Measurements from ENCODE around the gene BEST3.
"Not testable (repeated sequence)": the region's sequence is repeated elsewhere in the genome, so short reads cannot be mapped to it uniquely, and the experiment has no call there.

BEST3 gene

DNA sequence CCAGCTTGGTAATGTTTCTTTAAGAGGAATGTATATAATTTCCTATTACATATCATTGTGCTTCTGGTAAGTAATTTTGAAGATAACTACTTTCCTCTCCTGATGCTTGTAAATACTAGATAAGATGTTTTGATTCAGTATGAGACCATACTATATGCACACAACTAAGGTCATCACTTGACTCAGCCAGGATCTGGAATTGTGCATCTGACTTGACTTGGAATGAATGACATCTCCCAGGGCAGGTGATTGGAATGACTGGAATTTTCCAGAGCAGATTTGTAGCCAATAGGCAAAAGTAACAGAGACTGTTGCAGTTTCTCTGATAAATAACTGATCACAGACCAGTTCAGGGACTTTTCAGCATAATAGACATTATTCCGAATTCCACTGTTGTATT, 11.1 kb downstream of the BEST3 start:
- peak; percentile 9 for DNase-seq (ENCODE audit: low read depth, low spot score)

DNA sequence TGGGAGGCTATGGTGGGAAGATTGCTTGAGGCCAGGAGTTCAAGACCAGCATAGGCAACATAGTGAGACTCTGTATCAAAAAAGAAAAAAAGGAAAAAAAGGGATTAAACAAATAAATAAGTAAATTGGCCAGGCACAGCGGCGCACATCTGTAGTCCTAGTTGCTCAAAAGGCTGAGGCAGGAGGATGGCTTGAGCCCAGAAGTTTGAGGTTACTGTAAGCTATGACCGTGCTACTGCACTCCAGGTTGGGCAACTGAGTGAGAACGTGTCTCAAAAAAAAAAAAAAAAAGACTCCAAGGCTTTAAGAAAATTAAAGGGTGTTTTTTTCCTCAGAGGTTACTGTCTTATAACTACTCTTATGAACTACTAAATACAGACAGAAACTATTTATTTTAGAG, 11.7 kb downstream of the BEST3 start:
- no peak for DNase-seq (ENCODE audit: low read depth, low spot score)

DNA sequence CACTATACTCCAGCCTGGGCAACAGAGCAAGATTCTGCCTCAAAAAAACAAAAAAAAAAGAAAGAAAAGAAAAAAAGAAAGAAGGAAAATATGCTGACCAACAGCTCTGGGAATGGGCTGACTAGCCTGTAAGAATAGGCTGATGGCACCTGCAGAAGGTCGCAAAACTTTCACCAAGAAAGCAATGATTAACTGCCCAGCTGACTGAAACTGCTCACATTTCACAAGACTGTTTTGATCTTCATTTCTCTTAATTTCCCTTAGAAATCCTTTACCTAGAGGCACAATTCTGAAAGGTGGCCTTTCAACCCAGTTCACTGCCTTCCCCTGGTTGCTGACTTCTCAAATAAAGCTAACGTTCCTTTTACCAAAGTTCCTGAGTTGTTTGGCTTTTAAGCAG, 12.4 kb downstream of the BEST3 start:
- no peak for DNase-seq (ENCODE audit: low read depth, low spot score)

DNA sequence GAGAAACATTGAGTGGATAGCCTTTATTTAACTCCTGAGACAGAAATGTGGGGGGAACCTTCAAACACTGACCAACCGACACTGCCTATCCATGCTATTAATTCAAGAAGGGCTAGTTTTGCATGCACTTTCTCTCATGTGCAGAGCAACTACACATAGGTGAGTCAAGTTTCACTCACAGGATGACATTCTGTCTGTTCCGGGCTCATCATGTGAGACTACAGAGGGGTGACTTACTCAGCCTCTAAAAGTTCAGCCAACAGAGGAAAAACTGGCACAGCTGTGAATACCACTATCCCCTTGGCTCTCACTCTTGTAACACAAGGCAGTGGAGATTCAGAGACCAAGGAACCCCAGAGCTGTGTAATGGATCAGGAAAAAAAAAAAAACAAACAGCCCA, 13.3 kb downstream of the BEST3 start:
- no peak for DNase-seq (ENCODE audit: low read depth, low spot score)

DNA sequence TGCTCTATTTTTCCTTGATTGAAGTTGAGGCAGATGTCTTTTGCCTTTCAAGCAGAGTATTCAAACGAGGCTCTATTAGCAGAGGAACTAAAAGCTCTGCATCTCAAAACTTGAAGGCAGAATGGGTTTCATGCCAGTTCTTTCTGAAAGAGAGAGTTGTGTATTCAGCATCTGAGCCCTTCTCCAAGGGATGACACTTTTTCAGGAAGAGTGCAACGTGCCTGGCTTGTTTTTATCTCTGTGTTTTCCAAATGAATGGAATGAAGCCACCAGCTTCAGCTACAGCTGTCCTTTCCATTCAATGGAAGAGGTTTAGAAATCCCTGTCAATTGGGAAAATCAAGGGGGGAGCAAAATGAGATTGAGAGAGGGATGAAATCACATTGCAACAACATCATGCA, 14.6 kb downstream of the BEST3 start:
- no peak for DNase-seq (ENCODE audit: low read depth, low spot score)

DNA sequence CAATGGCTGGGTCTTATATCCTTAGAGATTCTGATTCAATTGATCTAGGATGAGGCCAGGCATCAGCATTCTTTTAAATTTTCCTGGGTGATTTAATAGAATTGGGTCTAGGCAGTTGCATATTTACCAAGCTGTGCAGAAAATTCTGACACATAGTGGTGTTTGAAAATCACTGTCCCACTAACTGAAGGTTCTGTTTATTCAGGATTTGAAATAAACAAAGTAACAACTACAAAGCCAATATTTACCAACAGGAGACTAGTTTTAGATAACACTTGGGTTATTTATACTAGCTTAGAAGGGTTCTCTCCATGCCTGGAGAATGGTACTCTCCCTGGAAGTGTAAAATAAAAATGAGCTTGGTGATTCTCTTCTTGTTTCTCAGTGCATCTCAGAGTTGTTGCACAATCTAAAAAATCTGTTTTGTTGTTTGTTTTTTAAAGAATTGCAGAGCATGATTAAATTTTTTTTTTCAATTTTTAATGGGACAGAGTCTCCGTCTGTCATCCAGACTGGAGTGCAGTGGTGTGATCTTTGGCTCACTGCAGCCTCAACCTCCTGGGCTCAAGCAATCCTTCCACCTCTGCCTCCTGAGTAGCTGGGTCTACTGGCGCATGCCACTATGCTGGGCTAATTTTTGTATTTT, 16.9 kb downstream of the BEST3 start:
- no peak for DNase-seq (ENCODE audit: low read depth, low spot score)

DNA sequence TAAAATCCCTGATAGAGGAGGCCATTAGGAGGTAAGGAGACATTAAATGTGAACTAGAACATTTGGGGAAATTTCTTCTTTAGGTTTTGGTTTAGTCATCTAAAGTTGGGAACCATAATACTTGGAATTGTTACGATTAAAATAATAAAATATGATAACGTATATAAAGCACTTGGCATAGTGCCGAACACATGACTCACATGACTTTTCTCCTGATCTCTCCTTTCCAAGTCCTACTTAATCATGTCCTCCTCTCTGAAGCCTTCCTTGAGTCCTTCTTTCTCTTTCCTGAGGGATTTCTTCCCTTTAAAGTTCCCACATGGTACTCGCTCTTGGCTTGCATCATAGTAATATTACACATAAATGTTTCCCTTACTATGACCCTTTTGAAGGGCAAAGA, 20.0 kb downstream of the BEST3 start:
- DNase-seq (ENCODE audit: low read depth, low spot score), result no peak

DNA sequence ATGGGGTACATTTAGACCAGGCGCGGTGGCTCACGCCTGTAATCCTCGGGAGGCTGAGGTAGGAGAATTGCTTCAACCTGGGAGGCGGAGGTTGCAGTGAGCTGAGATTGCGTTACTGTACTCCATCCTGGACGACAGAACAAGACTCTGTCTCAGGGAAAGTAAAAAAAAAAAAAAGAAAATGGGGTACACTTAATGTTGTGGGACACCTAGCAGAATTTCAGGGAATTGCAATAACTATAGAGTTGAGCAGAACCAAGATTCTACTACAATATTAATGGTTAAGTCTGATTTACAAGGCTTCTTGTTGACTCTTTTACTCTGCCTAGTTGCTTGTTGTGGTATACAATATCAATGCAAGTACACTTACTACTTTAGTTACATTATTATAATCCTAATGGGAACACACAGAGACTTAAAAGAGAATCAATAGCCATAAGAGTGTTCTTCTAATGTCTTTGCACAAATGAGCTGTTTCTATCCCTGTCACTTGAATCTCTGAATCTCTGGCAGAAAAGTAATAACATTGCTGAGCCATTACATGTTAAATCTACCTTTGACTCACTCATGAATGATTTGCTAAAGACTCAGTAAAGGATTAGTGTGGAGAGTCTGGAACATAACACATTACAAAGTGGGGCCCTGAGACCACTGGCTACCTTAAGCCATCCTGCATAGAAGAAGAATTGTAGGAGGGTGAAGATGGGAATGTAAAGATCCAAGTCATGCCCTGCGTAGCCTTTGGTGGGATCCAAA, 22.7 kb downstream of the BEST3 start:
- DNase-seq (ENCODE audit: low read depth, low spot score), result no peak

DNA sequence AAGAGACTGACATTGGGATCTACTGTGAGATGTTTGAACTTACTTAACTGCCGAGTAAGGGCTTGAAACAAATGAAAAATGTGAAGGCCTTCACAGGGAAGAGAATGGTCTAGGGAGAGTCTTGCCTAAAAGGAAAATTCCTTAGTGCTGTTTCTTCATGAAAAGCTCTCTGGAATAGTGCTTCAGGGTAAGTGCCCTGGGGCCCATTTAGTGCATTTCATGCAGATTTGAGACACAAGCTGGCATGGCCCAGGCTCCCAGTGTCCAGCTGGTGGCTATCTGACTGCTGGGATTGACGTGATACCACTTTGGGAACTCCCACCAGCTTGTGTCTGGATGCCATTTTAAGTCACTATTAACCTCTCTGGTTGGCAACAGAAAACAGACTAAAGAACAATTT, 26.9 kb downstream of the BEST3 start:
- peak; percentile 36 for DNase-seq (ENCODE audit: low read depth, low spot score)

DNA sequence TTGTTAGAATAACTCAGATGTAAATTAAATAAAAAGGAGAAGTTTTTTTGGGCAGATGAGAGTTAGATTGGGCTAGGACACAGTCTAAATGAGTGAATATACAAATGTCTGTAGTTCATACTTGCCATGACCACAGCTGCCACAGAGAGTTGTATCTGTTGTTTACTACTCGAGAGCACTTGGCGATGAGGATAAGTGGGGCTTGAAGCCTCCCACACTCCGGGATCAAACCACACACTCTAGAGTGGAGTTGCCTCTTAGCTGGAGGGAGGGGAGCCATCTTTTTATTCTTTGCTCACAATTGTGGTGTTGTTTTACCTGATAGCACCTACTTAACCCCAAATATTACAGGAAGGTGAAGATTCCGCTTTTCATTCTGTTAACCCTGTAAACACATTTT, 27.5 kb downstream of the BEST3 start:
- DNase-seq (ENCODE audit: low read depth, low spot score), result no peak

DNA sequence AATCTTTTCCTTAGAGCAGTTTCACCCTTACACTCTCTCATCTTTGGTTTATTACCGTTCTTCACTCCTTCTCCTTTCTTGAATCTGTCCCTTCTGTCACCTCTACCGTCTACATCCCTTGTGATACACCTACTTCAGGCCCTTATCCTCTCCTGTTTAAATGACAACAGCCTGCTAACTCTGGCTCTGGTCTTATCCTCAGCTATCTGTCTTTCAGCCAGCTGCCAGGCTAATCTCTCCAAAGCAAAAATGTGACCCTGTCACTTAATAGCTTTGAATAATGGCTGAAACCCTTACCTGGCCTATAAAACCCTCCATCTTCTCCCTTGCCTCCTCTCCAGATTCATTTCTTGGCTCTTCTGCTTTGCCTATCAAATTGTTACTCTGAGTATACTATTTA, 32.3 kb downstream of the BEST3 start:
- DNase-seq (ENCODE audit: low read depth, low spot score), result no peak

DNA sequence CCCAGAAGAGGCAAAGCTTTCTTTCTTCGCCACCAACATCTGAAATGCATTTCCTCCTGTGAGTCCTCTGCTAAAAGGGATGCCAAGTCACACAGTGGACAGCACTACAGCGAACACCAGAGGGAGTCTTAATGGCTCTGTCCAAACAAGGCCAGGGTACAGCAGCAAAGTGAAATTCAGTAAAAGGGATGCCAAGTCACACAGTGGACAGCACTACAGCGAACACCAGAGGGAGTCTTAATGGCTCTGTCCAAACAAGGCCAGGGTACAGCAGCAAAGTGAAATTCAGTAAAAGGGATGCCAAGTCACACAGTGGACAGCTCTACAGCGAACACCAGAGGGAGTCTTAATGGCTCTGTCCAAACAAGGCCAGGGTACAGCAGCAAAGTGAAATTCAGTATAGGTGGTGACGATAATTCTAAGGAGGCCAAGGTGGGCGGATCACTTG, 34.1 kb downstream of the BEST3 start:
- not testable (repeated sequence) for DNase-seq (ENCODE audit: low read depth, low spot score)

DNA sequence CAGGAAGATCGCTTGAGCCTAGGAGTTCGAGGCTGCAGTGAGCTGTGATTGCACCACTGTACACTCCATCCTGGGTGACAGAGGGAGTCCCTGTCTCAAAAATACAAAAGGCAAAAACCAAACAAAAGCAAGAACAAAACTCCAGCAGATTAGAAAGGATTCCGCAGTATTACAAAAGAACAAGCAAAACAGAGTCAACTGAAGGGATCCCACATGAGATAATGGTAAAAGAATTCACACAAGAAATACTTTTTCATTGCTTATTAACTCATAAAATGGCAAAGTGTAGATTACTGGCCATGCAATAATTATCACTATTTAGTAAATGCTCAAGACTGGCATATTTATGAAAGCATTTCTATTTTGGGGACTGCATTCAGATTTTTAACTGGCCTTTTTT, 35.4 kb downstream of the BEST3 start:
- no peak for DNase-seq (ENCODE audit: low read depth, low spot score)

DNA sequence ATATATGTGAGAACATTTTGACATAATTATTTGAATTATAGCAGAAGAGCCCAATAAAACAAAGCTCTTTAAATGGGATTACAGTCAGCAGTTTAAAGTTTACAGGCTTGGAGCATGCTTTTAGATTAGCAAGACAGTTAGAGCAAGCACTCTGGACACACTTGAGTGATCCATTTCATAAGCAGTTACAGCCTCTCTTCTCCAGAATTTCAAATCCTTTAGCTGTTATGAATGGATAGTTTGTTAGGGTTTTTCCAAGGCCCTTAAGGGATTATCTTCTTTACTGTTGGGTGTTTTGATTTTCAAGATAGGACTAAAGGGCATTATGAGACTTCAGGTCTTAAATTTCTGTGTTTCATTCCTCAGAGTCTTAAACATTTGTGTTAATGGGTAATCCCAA, 36.3 kb downstream of the BEST3 start:
- DNase-seq (ENCODE audit: low read depth, low spot score), result no peak

DNA sequence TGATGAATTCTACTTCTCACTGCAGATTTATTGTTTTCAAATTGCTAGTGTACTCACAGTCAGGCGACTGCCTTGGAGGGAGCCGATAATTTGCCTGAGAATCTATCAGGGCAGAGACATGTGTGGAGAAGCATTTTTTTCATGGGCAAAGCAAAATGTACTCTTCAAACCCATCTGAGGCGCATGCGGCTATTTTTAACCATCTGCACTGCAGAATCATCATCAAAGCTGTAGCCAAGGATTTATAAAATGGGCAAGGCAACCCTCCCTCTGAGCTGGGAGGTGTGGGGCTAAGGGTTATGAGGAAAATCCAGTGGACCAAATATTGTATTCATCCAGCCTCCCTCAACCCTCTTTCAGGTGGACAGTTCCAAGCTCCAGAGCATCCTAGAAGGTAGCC, 37.7 kb downstream of the BEST3 start:
- DNase-seq (ENCODE audit: low read depth, low spot score), result no peak

DNA sequence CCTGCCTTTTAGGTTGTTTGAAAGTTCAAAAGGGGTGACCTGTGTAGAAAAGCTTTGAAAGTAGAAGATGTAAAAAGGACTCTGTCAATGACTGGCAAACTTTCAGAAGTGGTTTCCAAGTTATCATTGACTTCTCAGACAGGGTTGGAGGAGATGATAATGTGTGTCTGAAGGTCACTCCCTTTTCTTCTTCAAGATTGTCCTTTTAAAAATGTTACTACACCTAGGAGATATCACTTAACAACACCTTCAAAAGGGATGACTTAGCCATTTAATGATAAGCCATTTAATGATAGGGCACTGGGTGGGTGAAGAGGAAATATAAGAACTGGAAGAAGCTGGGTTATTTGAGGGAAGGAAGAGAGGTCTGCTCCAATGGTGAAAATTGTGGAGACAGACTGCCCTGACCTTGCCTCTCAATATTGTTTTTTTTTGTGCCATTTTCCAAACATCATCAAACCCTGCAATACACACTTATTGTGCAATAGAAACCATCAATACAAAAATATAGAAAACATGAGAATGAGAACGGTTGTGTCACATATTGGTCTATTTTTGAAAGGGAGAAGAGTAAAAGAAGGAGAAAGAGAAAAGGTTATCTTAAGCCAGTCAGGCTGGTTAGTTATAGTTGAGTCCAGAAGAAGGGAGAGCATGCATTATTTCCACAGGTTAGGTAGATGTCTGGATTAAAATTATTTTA, 38.8 kb downstream of the BEST3 start:
- no peak for DNase-seq (ENCODE audit: low read depth, low spot score)

DNA sequence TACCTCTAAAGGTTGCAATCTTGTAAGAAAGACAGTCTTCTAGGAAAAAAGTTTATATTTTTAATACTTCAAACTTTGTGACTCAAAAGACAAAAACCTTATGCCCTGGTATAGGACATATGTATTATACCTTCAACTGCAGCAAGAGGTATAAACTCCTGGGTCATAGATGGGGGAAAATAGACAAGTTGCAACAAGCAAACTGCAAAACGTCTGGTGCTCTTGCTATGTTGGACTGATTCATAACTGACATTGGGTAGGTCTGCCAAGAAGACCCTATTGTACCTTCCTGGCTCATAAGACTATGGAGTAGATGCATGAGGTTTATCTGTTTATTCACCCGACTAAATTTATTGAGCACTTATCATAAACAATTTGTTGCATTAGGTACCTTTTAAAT, 40.9 kb downstream of the BEST3 start:
- DNase-seq (ENCODE audit: low read depth, low spot score), result no peak

DNA sequence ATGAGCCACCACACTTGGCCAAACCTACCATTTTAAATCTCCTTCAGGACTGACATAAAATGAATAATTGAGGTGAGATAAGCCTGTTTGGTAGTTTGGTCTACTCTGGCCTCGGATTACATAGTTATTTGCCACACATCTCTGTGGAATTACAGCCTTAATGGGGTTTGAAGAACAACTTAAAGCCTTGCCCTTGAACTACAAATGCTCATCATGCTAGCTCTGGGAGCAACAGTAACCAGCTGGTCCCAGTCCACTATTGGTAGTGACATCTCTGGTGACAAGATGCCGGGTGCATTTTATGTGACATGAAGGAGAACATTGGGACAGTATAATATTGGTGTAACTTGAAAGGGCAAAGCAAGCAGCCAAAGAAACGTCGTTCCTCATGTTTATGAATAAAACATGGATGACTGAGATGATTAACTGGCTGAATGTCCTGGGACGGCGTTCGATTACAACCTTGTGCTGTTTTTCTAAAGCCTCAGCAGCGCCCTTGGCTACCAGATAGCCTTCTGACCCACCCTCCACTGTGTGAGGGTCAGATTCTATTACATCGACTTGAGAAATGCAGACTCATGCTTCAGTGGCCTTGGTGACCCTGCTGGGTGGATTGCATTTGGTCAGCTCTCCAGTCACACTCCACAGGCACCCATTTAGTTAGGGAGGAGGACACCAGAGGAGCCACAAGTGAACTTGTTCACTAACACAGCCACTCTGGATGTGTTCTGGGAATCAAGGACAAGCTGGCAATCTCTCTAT, 41.5 kb downstream of the BEST3 start:
- DNase-seq (ENCODE audit: low read depth, low spot score), result peak; percentile 16

DNA sequence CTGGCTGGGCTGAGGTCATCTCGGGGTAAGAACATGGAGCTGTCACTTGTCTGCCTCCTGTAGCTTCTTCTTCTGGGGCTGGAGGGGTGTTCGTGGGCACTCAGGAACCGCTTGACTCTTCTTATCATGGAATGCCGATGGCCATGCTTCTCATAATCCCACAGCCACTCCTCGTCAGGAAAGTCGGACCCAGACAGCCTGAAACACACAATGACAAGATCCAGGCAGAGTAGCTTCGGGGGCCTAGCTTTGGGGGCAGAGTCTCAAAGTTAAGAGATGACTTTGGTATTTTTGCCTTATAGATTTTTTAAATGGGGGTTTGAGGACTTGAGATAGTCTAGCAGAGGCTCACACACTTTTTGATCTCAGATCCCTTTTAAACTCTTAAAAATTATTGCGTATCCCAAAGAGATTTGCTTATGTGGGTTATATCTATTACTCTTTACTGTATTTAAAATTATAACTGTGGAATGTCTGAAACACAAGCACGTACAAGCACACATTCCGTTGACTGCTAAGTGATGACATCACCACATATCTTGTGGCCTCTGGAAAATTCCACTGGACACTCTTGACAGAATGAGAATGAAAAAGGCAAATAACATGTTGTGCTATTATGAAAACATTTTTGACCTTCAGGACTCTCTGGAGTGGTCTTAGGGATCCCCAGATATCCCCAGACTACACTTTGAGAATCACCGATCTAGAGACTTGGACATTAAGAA, 43.3 kb downstream of the BEST3 start:
- peak; percentile 43 for DNase-seq (ENCODE audit: low read depth, low spot score)

DNA sequence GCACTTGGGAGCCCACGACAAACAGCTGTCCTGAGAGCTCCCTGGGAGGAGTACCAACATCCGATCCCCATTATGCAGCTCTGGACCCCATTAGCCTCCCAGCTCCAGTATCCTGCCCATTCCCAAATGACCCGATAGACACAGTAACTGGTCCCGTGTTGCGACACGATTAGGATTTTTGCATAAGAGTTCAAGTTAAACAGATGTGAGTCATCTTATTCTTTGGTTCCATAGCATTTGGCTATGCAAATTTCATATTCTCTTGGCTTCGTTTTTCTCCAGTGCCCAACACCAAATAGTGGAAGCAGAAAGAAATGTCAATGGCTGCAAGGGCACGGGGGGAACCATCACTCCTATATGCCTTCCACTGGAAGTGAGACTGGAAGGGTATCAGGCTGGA, 45.4 kb downstream of the BEST3 start:
- no peak for DNase-seq (ENCODE audit: low read depth, low spot score)

DNA sequence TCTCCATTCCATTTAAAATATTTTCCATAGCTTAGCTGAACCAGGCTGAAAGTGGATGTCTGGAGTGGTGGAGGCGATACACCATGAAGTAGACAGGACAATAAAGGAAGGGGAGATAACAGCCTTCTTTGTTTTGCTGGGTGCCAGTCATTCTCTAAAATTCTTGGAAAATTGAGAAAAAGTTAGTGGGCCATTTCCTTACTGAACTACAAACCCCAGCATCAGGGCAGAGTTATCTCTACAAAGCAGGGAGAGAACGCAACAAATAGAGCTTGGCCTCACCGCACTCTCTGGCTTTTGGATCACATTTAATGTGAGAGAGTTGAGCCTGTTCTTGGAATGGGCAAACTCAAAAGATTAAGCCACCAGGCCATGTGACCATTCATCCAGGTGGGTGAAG, 47.2 kb downstream of the BEST3 start:
- DNase-seq (ENCODE audit: low read depth, low spot score), result no peak

DNA sequence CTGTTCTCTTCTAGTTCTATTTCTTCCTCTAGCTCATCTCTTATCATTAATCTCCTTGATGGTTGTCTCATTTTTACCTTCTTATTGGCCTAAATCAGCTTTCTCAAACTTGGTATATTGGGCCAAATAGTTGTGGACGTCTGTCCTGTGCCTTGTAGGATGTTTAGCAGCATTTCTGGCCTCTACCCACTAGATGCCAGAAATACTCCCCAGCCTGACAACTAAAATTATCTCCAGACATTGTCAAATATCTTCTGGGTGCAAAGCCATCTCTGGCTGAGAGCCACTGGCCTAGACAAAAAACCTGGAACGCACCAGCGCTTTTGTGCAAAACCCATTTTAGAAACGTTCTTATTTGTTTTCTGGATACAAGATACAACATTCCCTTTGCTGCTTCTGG, 49.6 kb downstream of the BEST3 start:
- no peak for DNase-seq (ENCODE audit: low read depth, low spot score)
